ENCODE measurements around the gene CAMSAP1.

DNA sequence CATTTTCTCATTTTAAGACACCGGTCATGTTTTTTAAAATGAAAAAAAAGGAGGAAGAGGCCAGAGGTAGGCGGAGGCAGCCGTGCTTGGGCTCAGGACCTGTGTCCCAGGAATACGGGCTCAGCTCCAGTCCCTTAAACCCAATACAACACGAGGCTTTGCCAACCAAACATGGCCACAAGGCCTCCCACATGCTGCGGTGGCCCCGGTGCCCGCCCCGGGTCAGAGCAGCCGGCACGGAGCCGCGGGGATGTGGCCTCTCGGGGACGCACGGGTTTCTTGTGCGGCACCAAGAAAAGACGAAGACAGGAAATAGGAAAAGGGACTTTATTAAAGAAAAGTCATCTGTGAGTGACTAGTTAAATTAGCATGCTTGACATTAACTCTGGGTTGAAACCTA lies 25.3 kb upstream of the CAMSAP1 start:
- TF ChIP-seq, protein P1, sequence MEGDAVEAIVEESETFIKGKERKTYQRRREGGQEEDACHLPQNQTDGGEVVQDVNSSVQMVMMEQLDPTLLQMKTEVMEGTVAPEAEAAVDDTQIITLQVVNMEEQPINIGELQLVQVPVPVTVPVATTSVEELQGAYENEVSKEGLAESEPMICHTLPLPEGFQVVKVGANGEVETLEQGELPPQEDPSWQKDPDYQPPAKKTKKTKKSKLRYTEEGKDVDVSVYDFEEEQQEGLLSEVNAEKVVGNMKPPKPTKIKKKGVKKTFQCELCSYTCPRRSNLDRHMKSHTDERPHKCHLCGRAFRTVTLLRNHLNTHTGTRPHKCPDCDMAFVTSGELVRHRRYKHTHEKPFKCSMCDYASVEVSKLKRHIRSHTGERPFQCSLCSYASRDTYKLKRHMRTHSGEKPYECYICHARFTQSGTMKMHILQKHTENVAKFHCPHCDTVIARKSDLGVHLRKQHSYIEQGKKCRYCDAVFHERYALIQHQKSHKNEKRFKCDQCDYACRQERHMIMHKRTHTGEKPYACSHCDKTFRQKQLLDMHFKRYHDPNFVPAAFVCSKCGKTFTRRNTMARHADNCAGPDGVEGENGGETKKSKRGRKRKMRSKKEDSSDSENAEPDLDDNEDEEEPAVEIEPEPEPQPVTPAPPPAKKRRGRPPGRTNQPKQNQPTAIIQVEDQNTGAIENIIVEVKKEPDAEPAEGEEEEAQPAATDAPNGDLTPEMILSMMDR (IDR thresholded peaks at IDR 0.05; ENCODE audit: borderline replicate concordance, extremely low read depth, low read length, poor library complexity, severe bottlenecking): no peak
- no peak for TF ChIP-seq EZH2 (IDR thresholded peaks at IDR 0.05; ENCODE audit: borderline replicate concordance, low read depth, low read length, severe bottlenecking)
